Stimulated activated CD8-positive, alpha-beta memory T cell treated with anti-CD3 and anti-CD28 coated beads, Interleukin-7, amount 100 ng/mL, for 48 hours (primary cell): ENCODE results near the gene IDNK.
"Not testable (repeated sequence)": the region's sequence is repeated elsewhere in the genome, so short reads cannot be mapped to it uniquely, and the experiment has no call there.

ENCODE experiments used
- DNase-seq, 2 donors: peaks; one replicate each; pipeline ENCODE4 v3.0.0-alpha.2; 2020; ENCODE audit warnings: low read depth in 1 of 2; ENCODE audit errors: extremely low read depth in 1 of 2

Gene IDNK

GRCh38 chr9:83622939-83623678, at the start of gene IDNK:
Gene IDNK (plus strand): TSS chr9:83623143. CDS start chr9:83623172, 29 bp downstream.
- peak; percentile 16 to 25 for DNase-seq

- DNase-seq = no peak
Measured at GRCh38 chr9:83574482-83574881, 48.5 kb upstream of the IDNK start.

- DNase-seq = no peak
Measured at GRCh38 chr9:83582029-83582428, 40.9 kb upstream of the IDNK start.

- no peak for DNase-seq
Measured at GRCh38 chr9:83583151-83584014, 39.6 kb upstream of the IDNK start.

- no peak for DNase-seq
Measured at GRCh38 chr9:83584995-83585394, 37.9 kb upstream of the IDNK start.

- no peak for DNase-seq
Measured at GRCh38 chr9:83588256-83588655, 34.7 kb upstream of the IDNK start.

- DNase-seq = no peak
Measured at GRCh38 chr9:83596899-83597504, 25.9 kb upstream of the IDNK start.

- DNase-seq = no peak
Measured at GRCh38 chr9:83598487-83598886, 24.5 kb upstream of the IDNK start.

- DNase-seq = no peak
Measured at GRCh38 chr9:83599071-83599470, 23.9 kb upstream of the IDNK start.

GRCh38 chr9:83601463-83601862, 21.5 kb upstream of the IDNK start:
- DNase-seq = no peak

- not testable (repeated sequence) for DNase-seq
Measured at GRCh38 chr9:83607620-83608019, 15.3 kb upstream of the IDNK start.

GRCh38 chr9:83613298-83613697, 9.6 kb upstream of the IDNK start:
- not testable (repeated sequence) for DNase-seq

GRCh38 chr9:83617299-83617698, 5.6 kb upstream of the IDNK start:
- DNase-seq = no peak

GRCh38 chr9:83620841-83621636, 1.9 kb upstream of the IDNK start:
- DNase-seq = no peak

GRCh38 chr9:83622433-83622938, 457 bp upstream of the IDNK start:
- DNase-seq = peak in 1 of 2 donors; percentile 40

GRCh38 chr9:83623679-83624076, 735 bp downstream of the IDNK start:
- no peak for DNase-seq

- DNase-seq = no peak
Measured at GRCh38 chr9:83625178-83625577, 2.2 kb downstream of the IDNK start.

- no peak for DNase-seq
Measured at GRCh38 chr9:83628540-83628939, 5.6 kb downstream of the IDNK start.

- no peak for DNase-seq
Measured at GRCh38 chr9:83629433-83630104, 6.6 kb downstream of the IDNK start.

- no peak for DNase-seq
Measured at GRCh38 chr9:83630938-83631457, 8.1 kb downstream of the IDNK start.
